ENCODE measurements around the gene ZCCHC24. TPM values are rescaled to one million over a fixed set of nuclear protein-coding genes. Genes with fewer than 3 reads are reported as not detected.

The ZCCHC24 gene
- polyA plus RNA-seq, 1 of the 3 experiments (the other 2 are of a cell fraction): 15.8 TPM

- Histone ChIP-seq H3K9me3 (no peaks in the 10 kb centered on the region), H2AFZ (ENCODE audit: low read depth) (no peak overlapping the region), H4K20me1 (ENCODE audit: insufficient read depth) (no peaks in the 10 kb centered on the region), H3K4me2 (no peak overlapping the region), H3K4me3 (ENCODE audit: low read depth in 2 of 2, low read length in 1 of 2) (no peak overlapping the region), H3K27me3 (ENCODE audit: insufficient read depth) (no peaks in the 10 kb centered on the region), H3K9me2 (no peaks in the 10 kb centered on the region), H3K36me3 (replicated peaks in 1 of 2; ENCODE audit: control insufficient read depth in 1 of 2, insufficient read depth in 2 of 2, low read length in 1 of 2) (no peaks in the 10 kb centered on the region), H3K79me2 (ENCODE audit: insufficient read depth) (peaks cover 4% of the 10 kb centered on the region; the same call in 1 of the 2 replicates), H3F3A (replicated peaks; ENCODE audit: insufficient read depth) (no peaks in the 10 kb centered on the region), H3K27ac (ENCODE audit: low read depth in 2 of 2, low read length in 1 of 2) (peak overlapping the region in 1 of 2 experiments; percentile 84; a peak in 2 of 4 replicates), H3K9ac (no peak overlapping the region), H3K4me1 (ENCODE audit: control insufficient read depth in 1 of 2, insufficient read depth in 2 of 2, low read depth in 1 of 2, low read length in 1 of 2) (peaks cover 4 to 43% of the 10 kb centered on the region in 2 experiments; a peak in 3 of 4 replicates)
- ChIA-PET CTCF (interaction anchor here (1.0 to 1.7 kb wide), 5 partner anchors 9 to 139 kb away, joined by 3 to 7 read pairs (median 3); no protein-coding TSS in a partner anchor), POLR2A (interaction anchor here (0.5 to 1.7 kb wide), 6 partner anchors 72 to 1272 kb away, joined by 3 to 6 read pairs (median 4); no protein-coding TSS in a partner anchor)
- WGBS (ENCODE audit: low lambda C conversion rate): 88% methylated on average over 4 of the region's 5 CpGs
- no peak for TF ChIP-seq RAD21 (IDR thresholded peaks at IDR 0.05; ENCODE audit: low read length)
- TF ChIP-seq TCF12 (IDR thresholded peaks at IDR 0.05): peak; percentile 21; the same call in 1 of the 2 replicates
- no peak for TF ChIP-seq POLR2AphosphoS5 (IDR thresholded peaks at IDR 0.05; ENCODE audit: low read depth, low read length)
- TF ChIP-seq FOXM1 (IDR thresholded peaks at IDR 0.05; ENCODE audit: low read depth): no peak
- TF ChIP-seq, protein P1, sequence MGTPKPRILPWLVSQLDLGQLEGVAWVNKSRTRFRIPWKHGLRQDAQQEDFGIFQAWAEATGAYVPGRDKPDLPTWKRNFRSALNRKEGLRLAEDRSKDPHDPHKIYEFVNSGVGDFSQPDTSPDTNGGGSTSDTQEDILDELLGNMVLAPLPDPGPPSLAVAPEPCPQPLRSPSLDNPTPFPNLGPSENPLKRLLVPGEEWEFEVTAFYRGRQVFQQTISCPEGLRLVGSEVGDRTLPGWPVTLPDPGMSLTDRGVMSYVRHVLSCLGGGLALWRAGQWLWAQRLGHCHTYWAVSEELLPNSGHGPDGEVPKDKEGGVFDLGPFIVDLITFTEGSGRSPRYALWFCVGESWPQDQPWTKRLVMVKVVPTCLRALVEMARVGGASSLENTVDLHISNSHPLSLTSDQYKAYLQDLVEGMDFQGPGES (IDR thresholded peaks at IDR 0.05; ENCODE audit: low read depth, low read length): no peak
- no peak for TF ChIP-seq ZBTB33 (IDR thresholded peaks at IDR 0.05; ENCODE audit: borderline replicate concordance, low read depth)
- TF ChIP-seq, protein P2, sequence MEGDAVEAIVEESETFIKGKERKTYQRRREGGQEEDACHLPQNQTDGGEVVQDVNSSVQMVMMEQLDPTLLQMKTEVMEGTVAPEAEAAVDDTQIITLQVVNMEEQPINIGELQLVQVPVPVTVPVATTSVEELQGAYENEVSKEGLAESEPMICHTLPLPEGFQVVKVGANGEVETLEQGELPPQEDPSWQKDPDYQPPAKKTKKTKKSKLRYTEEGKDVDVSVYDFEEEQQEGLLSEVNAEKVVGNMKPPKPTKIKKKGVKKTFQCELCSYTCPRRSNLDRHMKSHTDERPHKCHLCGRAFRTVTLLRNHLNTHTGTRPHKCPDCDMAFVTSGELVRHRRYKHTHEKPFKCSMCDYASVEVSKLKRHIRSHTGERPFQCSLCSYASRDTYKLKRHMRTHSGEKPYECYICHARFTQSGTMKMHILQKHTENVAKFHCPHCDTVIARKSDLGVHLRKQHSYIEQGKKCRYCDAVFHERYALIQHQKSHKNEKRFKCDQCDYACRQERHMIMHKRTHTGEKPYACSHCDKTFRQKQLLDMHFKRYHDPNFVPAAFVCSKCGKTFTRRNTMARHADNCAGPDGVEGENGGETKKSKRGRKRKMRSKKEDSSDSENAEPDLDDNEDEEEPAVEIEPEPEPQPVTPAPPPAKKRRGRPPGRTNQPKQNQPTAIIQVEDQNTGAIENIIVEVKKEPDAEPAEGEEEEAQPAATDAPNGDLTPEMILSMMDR (IDR thresholded peaks at IDR 0.05): no peak
- peak; percentile 84; the same call in 1 of the 2 replicates for TF ChIP-seq RCOR1 (IDR thresholded peaks at IDR 0.05; ENCODE audit: low read length)
- no peak for TF ChIP-seq RXRA (IDR thresholded peaks at IDR 0.05; ENCODE audit: borderline replicate concordance, low read depth)
- TF ChIP-seq NFIC (IDR thresholded peaks at IDR 0.05; ENCODE audit: borderline replicate concordance): no peak
- no peak for TF ChIP-seq FOSL2 (IDR thresholded peaks at IDR 0.05; ENCODE audit: borderline replicate concordance, low read depth)
- peak; percentile 90 for TF ChIP-seq GATA2 (CRISPR knock-in tag; IDR thresholded peaks at IDR 0.05)
- no peak for TF ChIP-seq JUND (IDR thresholded peaks at IDR 0.05)
- peak; percentile 79 for TF ChIP-seq FOXJ3 (CRISPR knock-in tag; IDR thresholded peaks at IDR 0.05)
- TF ChIP-seq TAF1 (IDR thresholded peaks at IDR 0.05; ENCODE audit: borderline replicate concordance, low read depth, low read length): no peak
- no peak for TF ChIP-seq RFX5 (IDR thresholded peaks at IDR 0.05; ENCODE audit: low read length)
- TF ChIP-seq MAX (IDR thresholded peaks at IDR 0.05; ENCODE audit: low read depth): no peak
- peak; percentile 79 for TF ChIP-seq CHD2 (IDR thresholded peaks at IDR 0.05; ENCODE audit: low read length, partially characterized antibody)
- no peak for TF ChIP-seq MEF2A (IDR thresholded peaks at IDR 0.05; ENCODE audit: borderline replicate concordance, low read depth)
- TF ChIP-seq EP300 (IDR thresholded peaks at IDR 0.05; ENCODE audit: borderline replicate concordance in 1 of 2, low read depth in 1 of 2, low read length in 1 of 2): peak in 1 of 2 experiments; percentile 66; a peak in 1 of 4 replicates
- TF ChIP-seq YY1 (IDR thresholded peaks at IDR 0.05; ENCODE audit: low read depth): no peak
- peak; percentile 86 for DNase-seq
These were observed 103.1 kb downstream of the ZCCHC24 start for GRCh38 chr10:79342295-79342761.

Measured in SK-N-SH (cell line).